Trophoblast cell (in vitro differentiated cells and primary cell): ENCODE data around the gene MEGF11. TPM values are rescaled to one million over a fixed set of nuclear protein-coding genes. Genes with fewer than 3 reads are reported as not detected.

Experiments used
- DNase-seq, 2 donors: peaks; one replicate each; pipeline ENCODE4 v3.0.0-alpha.2; 2016
- H2AFZ ChIP-seq: 2 replicates; pipeline ENCODE4 v1.6.1; 2013; ENCODE audit warnings: low read length, moderate library complexity, mild to moderate bottlenecking; ENCODE audit not compliant: insufficient read depth, poor library complexity
- H2AK5ac ChIP-seq: 2 replicates; pipeline ENCODE4 v1.6.1; 2013; ENCODE audit warnings: mild to moderate bottlenecking, low read length
- H2BK120ac ChIP-seq: 2 replicates; pipeline ENCODE4 v1.6.1; 2013; ENCODE audit warnings: low read length, mild to moderate bottlenecking, moderate library complexity; ENCODE audit not compliant: insufficient read depth, poor library complexity
- H2BK12ac ChIP-seq: 2 replicates; pipeline ENCODE4 v1.6.1; 2013; ENCODE audit warnings: mild to moderate bottlenecking, low read length, moderate library complexity
- H2BK5ac ChIP-seq: 2 replicates; pipeline ENCODE4 v1.6.1; 2013; ENCODE audit warnings: low read length, low read depth, moderate library complexity, mild to moderate bottlenecking; ENCODE audit not compliant: poor library complexity
- H3K14ac ChIP-seq: 2 replicates; pipeline ENCODE4 v1.6.1; 2013; ENCODE audit warnings: mild to moderate bottlenecking, low read length
- H3K18ac ChIP-seq: 2 replicates; pipeline ENCODE4 v1.6.1; 2013; ENCODE audit warnings: mild to moderate bottlenecking, low read length
- H3K23ac ChIP-seq: 2 replicates; pipeline ENCODE4 v1.6.1; 2013; ENCODE audit warnings: low read length
- H3K27ac ChIP-seq: 2 replicates; pipeline ENCODE4 v1.5.1; 2013; ENCODE audit warnings: low read depth, mild to moderate bottlenecking, inconsistent platforms, low read length, moderate library complexity
- H3K27me3 ChIP-seq: 2 replicates; pipeline ENCODE4 v1.6.1; 2013; ENCODE audit warnings: inconsistent platforms, mild to moderate bottlenecking, low read length, moderate library complexity; ENCODE audit not compliant: insufficient read depth
- H3K36me3 ChIP-seq, 2 experiments: 1 replicate in 1 of 2; 2 replicates in 1 of 2; pipeline ENCODE4 v1.6.1; 2013; ENCODE audit warnings: low read length in 2 of 2, mild to moderate bottlenecking in 2 of 2, moderate library complexity in 1 of 2; ENCODE audit not compliant: insufficient read depth in 2 of 2, control insufficient read depth in 1 of 2
- H3K4ac ChIP-seq: 2 replicates; pipeline ENCODE4 v1.6.1; 2013; ENCODE audit warnings: low read depth, mild to moderate bottlenecking, low read length, moderate library complexity
- H3K4me1 ChIP-seq, 2 experiments: 1 replicate in 1 of 2; 2 replicates in 1 of 2; pipeline ENCODE4 v1.6.1; 2013; ENCODE audit warnings: low read length in 2 of 2, mild to moderate bottlenecking in 2 of 2, moderate library complexity in 1 of 2; ENCODE audit not compliant: insufficient read depth in 2 of 2, control insufficient read depth in 1 of 2
- H3K4me2 ChIP-seq: 2 replicates; pipeline ENCODE4 v1.6.1; 2013; ENCODE audit warnings: inconsistent platforms, mild to moderate bottlenecking, low read length, moderate library complexity
- H3K4me3 ChIP-seq: 2 replicates; pipeline ENCODE4 v1.5.1; 2013; ENCODE audit warnings: mild to moderate bottlenecking, low read depth, low read length, inconsistent platforms
- H3K79me1 ChIP-seq: one replicate; pipeline ENCODE4 v1.6.1; 2013; ENCODE audit warnings: low read length
- H3K79me2 ChIP-seq: 2 replicates; pipeline ENCODE4 v1.6.1; 2013; ENCODE audit warnings: low read length, mild to moderate bottlenecking; ENCODE audit not compliant: control insufficient read depth, insufficient read depth, poor library complexity
- H3K9ac ChIP-seq: 2 replicates; pipeline ENCODE4 v1.6.1; 2013; ENCODE audit warnings: mild to moderate bottlenecking, low read length
- H3K9me3 ChIP-seq: 2 replicates; pipeline ENCODE4 v1.6.1; 2013; ENCODE audit warnings: low read depth, mild to moderate bottlenecking, control low read depth, inconsistent platforms, low read length; ENCODE audit not compliant: insufficient read depth
- H4K12ac ChIP-seq: 2 replicates; pipeline ENCODE4 v1.6.1; 2013; ENCODE audit warnings: low read depth, mild to moderate bottlenecking, low read length, moderate library complexity
- H4K8ac ChIP-seq: 2 replicates; pipeline ENCODE4 v1.6.1; 2013; ENCODE audit warnings: low read depth, mild to moderate bottlenecking, low read length, moderate library complexity
- H4K91ac ChIP-seq: one replicate; pipeline ENCODE4 v1.6.1; 2013; ENCODE audit warnings: low read depth, mild to moderate bottlenecking, low read length, moderate library complexity
- WGBS: extraction: QIAGEN DNeasy Blood & Tissue Kit; methylation state at CpG from one replicate; pipeline ENCODE4 v1.1.7; 2013; ENCODE audit warnings: missing lambda C conversion rate; ENCODE audit not compliant: insufficient read length, insufficient coverage; ENCODE audit errors: extremely low coverage; 5-methylcytosine and 5-hydroxymethylcytosine counted together
- polyA plus RNA-seq: library from polyadenylated mRNA; stranded (reverse); fragments of 200-250 nt; gene quantifications from 2 replicates; pipeline ENCODE4 v1.2.3, GENCODE V29; 2013

MEGF11 gene
- polyA plus RNA-seq: 0.01 and 0.10 TPM in 2 replicates

DNA sequence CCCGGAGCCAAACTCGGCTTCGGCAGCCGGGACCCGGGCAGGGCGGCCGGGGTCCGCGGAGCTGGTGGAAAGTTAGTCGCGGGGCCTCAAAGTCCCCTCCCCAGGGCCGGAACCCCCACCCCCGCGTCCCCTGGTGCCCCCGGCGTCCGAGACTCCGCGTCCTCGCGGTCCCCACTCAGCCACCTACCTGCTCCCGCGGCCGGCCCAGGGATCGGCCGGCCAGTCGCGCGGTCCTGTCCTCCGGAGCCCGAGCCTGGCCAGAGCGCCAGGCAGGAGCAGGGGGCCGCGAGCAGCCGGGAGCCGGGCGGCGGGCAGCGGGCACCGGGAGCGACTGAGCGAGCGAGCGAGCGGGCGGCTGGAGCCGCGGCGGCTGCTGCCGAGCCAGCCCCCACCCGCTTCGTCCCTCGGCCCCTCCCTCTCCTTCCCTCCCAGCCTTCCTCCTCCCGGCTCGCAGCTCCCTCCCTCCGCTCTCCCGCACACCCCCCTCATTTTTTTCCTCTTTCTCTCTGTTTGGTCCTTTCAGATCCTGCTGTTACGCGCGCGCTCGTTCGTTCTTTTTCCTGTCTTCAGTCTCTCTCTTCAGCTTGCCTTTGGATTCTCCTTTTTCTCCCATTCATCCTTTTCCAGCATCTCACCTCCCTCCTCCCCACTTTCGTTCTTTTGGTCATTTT is at the start of gene MEGF11:
Gene MEGF11 (minus strand): TSS at position 333 of the 671 bp plus-strand sequence. CDS start 125,347 bp downstream, outside the sequence.
- DNase-seq: peak in 1 of 2 donors; percentile 28
- Histone ChIP-seq H3K23ac (no peak within 1 kb of the TSS), H2BK120ac (no peak within 1 kb of the TSS), H3K4me1 (peaks cover 4 to 7% of the 10 kb centered on the region in 2 experiments), H2BK5ac (no peak within 1 kb of the TSS), H2BK12ac (no peak within 1 kb of the TSS), H2AFZ (no peak within 1 kb of the TSS), H3K4me3 (peak within 1 kb of the TSS; percentile 51), H4K12ac (no peak within 1 kb of the TSS), H4K91ac (no peak within 1 kb of the TSS), H3K79me1 (no peaks in the 10 kb centered on the region), H3K79me2 (no peaks in the 10 kb centered on the region), H3K36me3 (no peaks in the 10 kb centered on the region), H3K18ac (no peak within 1 kb of the TSS), H3K14ac (no peak within 1 kb of the TSS), H3K4ac (no peak within 1 kb of the TSS), H3K9me3 (peaks cover 2% of the 10 kb centered on the region), H3K9ac (no peak within 1 kb of the TSS), H3K27ac (no peak within 1 kb of the TSS), H2AK5ac (no peak within 1 kb of the TSS), H3K27me3 (peaks cover 62% of the 10 kb centered on the region), H3K4me2 (peak within 1 kb of the TSS; percentile 70), H4K8ac (no peak within 1 kb of the TSS)
- WGBS: no CpG with 5 or more reads among the region's 64 CpGs

GRCh38 chr15:66302489-66303278 is 49.1 kb upstream of the MEGF11 start:
- H4K8ac ChIP-seq: no peak overlapping the region
- no peaks in the 10 kb centered on the region for H3K27me3 ChIP-seq
- no peaks in the 10 kb centered on the region for H3K36me3 ChIP-seq
- no peak overlapping the region for H2AFZ ChIP-seq
- H3K79me1 ChIP-seq: no peaks in the 10 kb centered on the region
- no peak overlapping the region for H2BK12ac ChIP-seq
- no peak overlapping the region for H3K4me2 ChIP-seq
- H4K12ac ChIP-seq: no peak overlapping the region
- no peak overlapping the region for H3K4me3 ChIP-seq
- H2BK120ac ChIP-seq: no peak overlapping the region
- H3K27ac ChIP-seq: no peak overlapping the region
- no peak overlapping the region for H3K14ac ChIP-seq
- no CpG with 5 or more reads among the region's 5 CpGs for WGBS
- no peak overlapping the region for H3K9ac ChIP-seq
- no peak for DNase-seq
- no peak overlapping the region for H4K91ac ChIP-seq
- H3K4me1 ChIP-seq: peaks cover 4 to 5% of the 10 kb centered on the region in 2 experiments
- no peak overlapping the region for H3K23ac ChIP-seq
- no peak overlapping the region for H2BK5ac ChIP-seq
- H3K4ac ChIP-seq: no peak overlapping the region
- no peak overlapping the region for H2AK5ac ChIP-seq
- no peak overlapping the region for H3K18ac ChIP-seq
- no peaks in the 10 kb centered on the region for H3K9me3 ChIP-seq
- H3K79me2 ChIP-seq: no peaks in the 10 kb centered on the region

DNA sequence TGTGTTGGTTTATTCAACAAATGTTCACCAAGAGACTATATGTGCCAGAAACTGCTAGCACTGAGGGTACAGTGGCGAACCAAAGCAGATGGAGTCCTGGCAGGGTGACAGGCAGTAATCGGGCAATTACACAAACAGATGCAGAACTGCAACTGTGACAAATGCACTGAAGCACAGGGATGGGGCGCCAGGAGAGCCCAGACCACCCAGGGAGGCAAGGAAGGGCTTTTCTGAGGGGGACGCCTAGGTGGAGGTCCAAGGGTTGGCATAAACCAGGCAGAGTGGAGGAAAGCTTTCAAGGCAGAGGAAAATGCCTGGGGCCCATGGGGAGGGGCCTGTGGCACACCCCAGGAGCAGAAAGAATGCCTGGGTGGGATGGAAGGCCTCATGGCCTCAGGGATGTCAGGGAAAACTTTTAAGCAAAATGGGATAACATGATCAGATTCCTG is 45.3 kb upstream of the MEGF11 start:
- no peak overlapping the region for H3K23ac ChIP-seq
- H3K18ac ChIP-seq: no peak overlapping the region
- H3K14ac ChIP-seq: no peak overlapping the region
- no peak overlapping the region for H4K12ac ChIP-seq
- H2BK12ac ChIP-seq: no peak overlapping the region
- no peaks in the 10 kb centered on the region for H3K79me2 ChIP-seq
- no peak overlapping the region for H2AFZ ChIP-seq
- H2BK5ac ChIP-seq: no peak overlapping the region
- WGBS: no CpG with 5 or more reads among the region's 4 CpGs
- H3K4ac ChIP-seq: no peak overlapping the region
- H2BK120ac ChIP-seq: no peak overlapping the region
- H4K91ac ChIP-seq: no peak overlapping the region
- H3K9ac ChIP-seq: no peak overlapping the region
- H3K4me2 ChIP-seq: no peak overlapping the region
- H3K9me3 ChIP-seq: no peaks in the 10 kb centered on the region
- peaks cover 4 to 11% of the 10 kb centered on the region in 2 experiments for H3K4me1 ChIP-seq
- no peak for DNase-seq
- H3K4me3 ChIP-seq: no peak overlapping the region
- no peaks in the 10 kb centered on the region for H3K36me3 ChIP-seq
- no peaks in the 10 kb centered on the region for H3K27me3 ChIP-seq
- H3K27ac ChIP-seq: no peak overlapping the region
- H2AK5ac ChIP-seq: no peak overlapping the region
- H3K79me1 ChIP-seq: peaks cover 3% of the 10 kb centered on the region
- no peak overlapping the region for H4K8ac ChIP-seq

DNA sequence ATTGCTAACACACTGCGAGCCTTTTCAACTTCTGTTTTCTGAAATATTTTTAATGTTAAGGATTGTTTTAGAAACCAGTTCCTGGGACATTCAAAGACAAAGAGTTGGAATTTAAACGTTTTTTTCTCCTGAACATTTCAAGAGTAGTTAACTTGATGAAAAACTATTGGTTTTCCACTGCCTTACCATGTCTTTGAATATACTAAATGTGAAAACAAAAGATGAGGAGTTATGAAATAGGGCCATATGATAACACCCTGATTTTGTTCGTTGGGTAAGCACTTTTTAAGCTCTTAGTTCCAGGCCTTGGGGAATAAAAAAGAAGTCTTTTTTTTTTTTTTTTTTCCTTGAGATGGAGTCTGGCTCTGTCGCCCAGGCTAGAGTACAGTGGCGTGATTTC is 42.6 kb upstream of the MEGF11 start:
- no peaks in the 10 kb centered on the region for H3K36me3 ChIP-seq
- no peak for DNase-seq

More for the DNA sequence above, 42.6 kb upstream of the MEGF11 start:
- no peaks in the 10 kb centered on the region for H3K27me3 ChIP-seq
- no peaks in the 10 kb centered on the region for H3K9me3 ChIP-seq
- no peak overlapping the region for H4K12ac ChIP-seq
- no peak overlapping the region for H4K91ac ChIP-seq
- H3K4me2 ChIP-seq: no peak overlapping the region
- no peak overlapping the region for H3K27ac ChIP-seq
- H3K4me3 ChIP-seq: no peak overlapping the region
- H3K79me2 ChIP-seq: no peaks in the 10 kb centered on the region
- no peak overlapping the region for H2BK12ac ChIP-seq
- WGBS: no CpG with 5 or more reads among the region's 5 CpGs
- no peak overlapping the region for H2BK120ac ChIP-seq
- H2BK5ac ChIP-seq: no peak overlapping the region
- H3K23ac ChIP-seq: no peak overlapping the region
- no peak overlapping the region for H3K18ac ChIP-seq
- no peak overlapping the region for H3K14ac ChIP-seq
- H4K8ac ChIP-seq: no peak overlapping the region
- H3K4me1 ChIP-seq: peaks cover 4 to 11% of the 10 kb centered on the region in 2 experiments
- H3K9ac ChIP-seq: no peak overlapping the region
- H2AK5ac ChIP-seq: no peak overlapping the region
- H3K4ac ChIP-seq: no peak overlapping the region
- no peak overlapping the region for H2AFZ ChIP-seq
- H3K79me1 ChIP-seq: peaks cover 7% of the 10 kb centered on the region
